H9 (cell line): ENCODE results near the gene SORD. TPM values are rescaled to one million over a fixed set of nuclear protein-coding genes. Genes with fewer than 3 reads are reported as not detected.

ENCODE experiments used
- DNase-seq: peaks from one replicate; pipeline ENCODE4 v3.0.0-alpha.2; 2017
- H2AFZ ChIP-seq: one replicate; pipeline ENCODE4 v1.6.1; 2013; ENCODE audit warnings: mild to moderate bottlenecking, low read length, control low read depth, moderate library complexity
- H2AK5ac ChIP-seq: 2 replicates; pipeline ENCODE4 v1.6.1; 2013; ENCODE audit warnings: low read length, control low read depth, mixed read lengths; ENCODE audit not compliant: insufficient read length
- H2BK120ac ChIP-seq: one replicate; pipeline ENCODE4 v1.6.1; 2013; ENCODE audit warnings: low read depth, mild to moderate bottlenecking, low read length, control low read depth, inconsistent platforms; ENCODE audit not compliant: poor library complexity, severe bottlenecking
- H2BK12ac ChIP-seq: 2 replicates; pipeline ENCODE4 v1.6.1; 2013; ENCODE audit warnings: low read length, control low read depth, mixed read lengths, low read depth; ENCODE audit not compliant: insufficient read length
- H2BK15ac ChIP-seq: 2 replicates; pipeline ENCODE4 v1.6.1; 2013; ENCODE audit warnings: low read depth, low read length, control low read depth
- H2BK20ac ChIP-seq: one replicate; pipeline ENCODE4 v1.6.1; 2013; ENCODE audit warnings: low read depth, mild to moderate bottlenecking, low read length, control low read depth, inconsistent platforms; ENCODE audit not compliant: poor library complexity, severe bottlenecking
- H2BK5ac ChIP-seq: 2 replicates; pipeline ENCODE4 v1.6.1; 2013; ENCODE audit warnings: low read length, control low read depth, mixed read lengths; ENCODE audit not compliant: insufficient read length
- H3K14ac ChIP-seq: 2 replicates; pipeline ENCODE4 v1.6.1; 2013; ENCODE audit warnings: low read length, control low read depth; ENCODE audit not compliant: insufficient read depth
- H3K18ac ChIP-seq: 2 replicates; pipeline ENCODE4 v1.6.1; 2013; ENCODE audit warnings: low read depth, mild to moderate bottlenecking, mixed read lengths, low read length, control low read depth; ENCODE audit not compliant: insufficient read length
- H3K23ac ChIP-seq: 2 replicates; pipeline ENCODE4 v1.6.1; 2013; ENCODE audit warnings: low read length, control low read depth, mixed read lengths, low read depth; ENCODE audit not compliant: insufficient read length
- H3K23me2 ChIP-seq: 2 replicates; pipeline ENCODE4 v1.6.1; 2013; ENCODE audit warnings: low read depth, mild to moderate bottlenecking, mixed read lengths, low read length, control low read depth; ENCODE audit not compliant: insufficient read length, poor library complexity, severe bottlenecking
- H3K27ac ChIP-seq: 2 replicates; pipeline ENCODE4 v1.5.1; 2013; ENCODE audit warnings: low read length, control low read depth, mixed read lengths, low read depth; ENCODE audit not compliant: insufficient read length
- H3K27me3 ChIP-seq: 2 replicates; pipeline ENCODE4 v1.6.1; 2013; ENCODE audit warnings: low read length, control low read depth, inconsistent platforms; ENCODE audit not compliant: insufficient read depth
- H3K4ac ChIP-seq: 2 replicates; pipeline ENCODE4 v1.6.1; 2013; ENCODE audit warnings: low read depth, mild to moderate bottlenecking, control low read depth, inconsistent platforms, low read length, moderate library complexity
- H3K4me1 ChIP-seq: 2 replicates; pipeline ENCODE4 v1.6.1; 2013; ENCODE audit warnings: low read length, control low read depth, inconsistent platforms; ENCODE audit not compliant: insufficient read depth
- H3K4me2 ChIP-seq: 2 replicates; pipeline ENCODE4 v1.6.1; 2013; ENCODE audit warnings: low read length, control low read depth, mixed read lengths; ENCODE audit not compliant: insufficient read length, insufficient read depth
- H3K56ac ChIP-seq: 2 replicates; pipeline ENCODE4 v1.6.1; 2013; ENCODE audit warnings: low read depth, mild to moderate bottlenecking, mixed read lengths, low read length, control low read depth; ENCODE audit not compliant: insufficient read length
- H3K79me1 ChIP-seq: 2 replicates; pipeline ENCODE4 v1.6.1; 2013; ENCODE audit warnings: low read depth, mild to moderate bottlenecking, moderate library complexity, low read length, control low read depth, inconsistent platforms; ENCODE audit not compliant: insufficient read depth, poor library complexity, severe bottlenecking
- H3K79me2 ChIP-seq: 2 replicates; pipeline ENCODE4 v1.6.1; 2013; ENCODE audit warnings: low read length, control low read depth, inconsistent platforms; ENCODE audit not compliant: insufficient read depth
- H3K9ac ChIP-seq: 2 replicates; pipeline ENCODE4 v1.6.1; 2013; ENCODE audit warnings: low read length, control low read depth, mixed read lengths; ENCODE audit not compliant: insufficient read length; ENCODE audit errors: extremely low read depth
- H3K9me3 ChIP-seq: one replicate; pipeline ENCODE4 v1.6.1; 2013; ENCODE audit warnings: low read depth, low read length, inconsistent platforms; ENCODE audit not compliant: control insufficient read depth
- H3T11ph ChIP-seq: one replicate; pipeline ENCODE4 v1.6.1; 2013; ENCODE audit warnings: mild to moderate bottlenecking, low read length, control low read depth, inconsistent platforms
- H4K20me1 ChIP-seq: one replicate; pipeline ENCODE4 v1.6.1; 2013; ENCODE audit not compliant: control insufficient read depth, insufficient read length, insufficient read depth
- H4K5ac ChIP-seq: 2 replicates; pipeline ENCODE4 v1.6.1; 2013; ENCODE audit warnings: low read depth, mild to moderate bottlenecking, mixed read lengths, low read length, control low read depth; ENCODE audit not compliant: insufficient read length
- H4K8ac ChIP-seq: replicated peaks from 2 replicates; pipeline ENCODE4 v1.6.1; 2013; ENCODE audit warnings: low read length, control low read depth, mixed read lengths, low read depth; ENCODE audit not compliant: insufficient read length
- H4K91ac ChIP-seq: 2 replicates; pipeline ENCODE4 v1.6.1; 2013; ENCODE audit warnings: low read depth, mild to moderate bottlenecking, moderate library complexity, mixed read lengths, low read length, control low read depth; ENCODE audit not compliant: insufficient read length
- H3K27ac Mint-ChIP-seq, 3 experiments: 2 replicates in 2 of 3; 3 replicates in 1 of 3; pipeline ENCODE4 v1.8.0; 2020 to 2021; ENCODE audit warnings: mixed read lengths in 3 of 3, mild to moderate bottlenecking in 1 of 3, moderate library complexity in 1 of 3
- H3K27me3 Mint-ChIP-seq: 2 replicates; pipeline ENCODE4 v1.8.0; 2021; ENCODE audit warnings: low read depth, mild to moderate bottlenecking, moderate library complexity, mixed read lengths
- H3K36me3 Mint-ChIP-seq, 3 experiments: 2 replicates in 2 of 3; 3 replicates in 1 of 3; pipeline ENCODE4 v1.8.0; 2020 to 2021; ENCODE audit warnings: low read depth in 3 of 3, mixed read lengths in 3 of 3; ENCODE audit not compliant: insufficient read depth in 1 of 3
- H3K4me1 Mint-ChIP-seq, 2 experiments: 2 replicates each; pipeline ENCODE4 v1.8.0; 2020; ENCODE audit warnings: mixed read lengths in 2 of 2
- H3K4me3 Mint-ChIP-seq, 2 experiments: 2 replicates in 1 of 2; 3 replicates in 1 of 2; pipeline ENCODE4 v1.8.0; 2020 to 2021; ENCODE audit warnings: mild to moderate bottlenecking in 2 of 2, mixed read lengths in 2 of 2, moderate library complexity in 1 of 2
- H3K9me3 Mint-ChIP-seq, 2 experiments: 2 replicates in 1 of 2; 3 replicates in 1 of 2; pipeline ENCODE4 v1.8.0; 2020; ENCODE audit warnings: mild to moderate bottlenecking in 2 of 2, mixed read lengths in 2 of 2, moderate library complexity in 1 of 2
- CTCF ChIP-seq: fragments of 200-600 bp; sonication (generic); conservative IDR thresholded peaks from 3 replicates; pipeline ENCODE4 v1.8.0; 2021; ENCODE audit warnings: antibody characterized with exemption, mild to moderate bottlenecking
- WGBS: extraction: QIAGEN DNeasy Blood & Tissue Kit; methylation state at CpG from one replicate; pipeline ENCODE4 v1.1.7; 2013; ENCODE audit warnings: missing lambda C conversion rate, low lambda C conversion rate, mixed read lengths; ENCODE audit not compliant: insufficient read length; ENCODE audit errors: extremely low coverage; 5-methylcytosine and 5-hydroxymethylcytosine counted together
- total RNA-seq: library from RNA; stranded (reverse); gene quantifications from 2 replicates; pipeline ENCODE4 v1.2.1, GENCODE V29; 2021

Gene SORD
- total RNA-seq, 1 experiment from 2014 or later, result 35.2 TPM

- H3K23me2 ChIP-seq, result peaks cover 2% of the 10 kb centered on the region
- no peaks in the 10 kb centered on the region; the same call in 1 of the 2 replicates for H3K4me1 ChIP-seq
- H3K4me1 Mint-ChIP-seq, result peaks cover 5 to 18% of the 10 kb centered on the region in 2 experiments
- H2BK12ac ChIP-seq, result no peak overlapping the region
- H3K18ac ChIP-seq, result no peak overlapping the region
- H3K9ac ChIP-seq, result no peak overlapping the region
- H3K27me3 ChIP-seq, result peaks cover 39% of the 10 kb centered on the region
- H3K27ac Mint-ChIP-seq, result no peak overlapping the region
- no peak overlapping the region for H3K27ac ChIP-seq
- no peak overlapping the region for H3K23ac ChIP-seq
- H3T11ph ChIP-seq, result no peak overlapping the region
- H3K79me1 ChIP-seq, result no peaks in the 10 kb centered on the region
- no peak overlapping the region for H4K5ac ChIP-seq
- H3K4ac ChIP-seq, result no peak overlapping the region
- DNase-seq, result no peak
- no peak overlapping the region for H3K4me3 Mint-ChIP-seq
- H2AK5ac ChIP-seq, result no peak overlapping the region
- H4K91ac ChIP-seq, result no peak overlapping the region
- TF ChIP-seq CTCF, result no peak
- H3K4me2 ChIP-seq, result no peak overlapping the region
- no peak overlapping the region for H2AFZ ChIP-seq
- no peaks in the 10 kb centered on the region; a peak in 2 of 7 replicates for H3K36me3 Mint-ChIP-seq
- no peak overlapping the region for H2BK15ac ChIP-seq
- no peak overlapping the region for H2BK20ac ChIP-seq
- H3K56ac ChIP-seq, result no peak overlapping the region
- peaks cover 6 to 9% of the 10 kb centered on the region in 2 experiments for H3K9me3 Mint-ChIP-seq
- WGBS, result no CpG with 5 or more reads among the region's 5 CpGs
- no peaks in the 10 kb centered on the region for H3K9me3 ChIP-seq
- H2BK5ac ChIP-seq, result no peak overlapping the region
- no peak overlapping the region for H4K8ac ChIP-seq
- H4K20me1 ChIP-seq, result peaks cover 3% of the 10 kb centered on the region
- no peak overlapping the region for H3K14ac ChIP-seq
- H3K27me3 Mint-ChIP-seq, result peaks cover 82% of the 10 kb centered on the region
- H3K79me2 ChIP-seq, result no peaks in the 10 kb centered on the region
- H2BK120ac ChIP-seq, result no peak overlapping the region
Measured at GRCh38 chr15:45118996-45119395, 96.0 kb downstream of the SORD start.
